Trophoblast cell (in vitro differentiated cells and primary cell): ENCODE data around the gene LRIG1.
"Not testable (repeated sequence)": the region's sequence is repeated elsewhere in the genome, so short reads cannot be mapped to it uniquely, and the experiment has no call there.

Source experiments
- DNase-seq, 2 donors: peaks; one replicate each; pipeline ENCODE4 v3.0.0-alpha.2; 2016
- H2AFZ ChIP-seq: 2 replicates; pipeline ENCODE4 v1.6.1; 2013; ENCODE audit warnings: low read length, moderate library complexity, mild to moderate bottlenecking; ENCODE audit not compliant: insufficient read depth, poor library complexity
- H2AK5ac ChIP-seq: 2 replicates; pipeline ENCODE4 v1.6.1; 2013; ENCODE audit warnings: mild to moderate bottlenecking, low read length
- H2BK120ac ChIP-seq: 2 replicates; pipeline ENCODE4 v1.6.1; 2013; ENCODE audit warnings: low read length, mild to moderate bottlenecking, moderate library complexity; ENCODE audit not compliant: insufficient read depth, poor library complexity
- H2BK12ac ChIP-seq: 2 replicates; pipeline ENCODE4 v1.6.1; 2013; ENCODE audit warnings: mild to moderate bottlenecking, low read length, moderate library complexity
- H2BK5ac ChIP-seq: 2 replicates; pipeline ENCODE4 v1.6.1; 2013; ENCODE audit warnings: low read length, low read depth, moderate library complexity, mild to moderate bottlenecking; ENCODE audit not compliant: poor library complexity
- H3K14ac ChIP-seq: 2 replicates; pipeline ENCODE4 v1.6.1; 2013; ENCODE audit warnings: mild to moderate bottlenecking, low read length
- H3K18ac ChIP-seq: 2 replicates; pipeline ENCODE4 v1.6.1; 2013; ENCODE audit warnings: mild to moderate bottlenecking, low read length
- H3K23ac ChIP-seq: 2 replicates; pipeline ENCODE4 v1.6.1; 2013; ENCODE audit warnings: low read length
- H3K27ac ChIP-seq: 2 replicates; pipeline ENCODE4 v1.5.1; 2013; ENCODE audit warnings: low read depth, mild to moderate bottlenecking, inconsistent platforms, low read length, moderate library complexity
- H3K27me3 ChIP-seq: 2 replicates; pipeline ENCODE4 v1.6.1; 2013; ENCODE audit warnings: inconsistent platforms, mild to moderate bottlenecking, low read length, moderate library complexity; ENCODE audit not compliant: insufficient read depth
- H3K36me3 ChIP-seq, 2 experiments: 1 replicate in 1 of 2; 2 replicates in 1 of 2; pipeline ENCODE4 v1.6.1; 2013; ENCODE audit warnings: low read length in 2 of 2, mild to moderate bottlenecking in 2 of 2, moderate library complexity in 1 of 2; ENCODE audit not compliant: insufficient read depth in 2 of 2, control insufficient read depth in 1 of 2
- H3K4ac ChIP-seq: 2 replicates; pipeline ENCODE4 v1.6.1; 2013; ENCODE audit warnings: low read depth, mild to moderate bottlenecking, low read length, moderate library complexity
- H3K4me1 ChIP-seq, 2 experiments: 1 replicate in 1 of 2; 2 replicates in 1 of 2; pipeline ENCODE4 v1.6.1; 2013; ENCODE audit warnings: low read length in 2 of 2, mild to moderate bottlenecking in 2 of 2, moderate library complexity in 1 of 2; ENCODE audit not compliant: insufficient read depth in 2 of 2, control insufficient read depth in 1 of 2
- H3K4me2 ChIP-seq: 2 replicates; pipeline ENCODE4 v1.6.1; 2013; ENCODE audit warnings: inconsistent platforms, mild to moderate bottlenecking, low read length, moderate library complexity
- H3K4me3 ChIP-seq: 2 replicates; pipeline ENCODE4 v1.5.1; 2013; ENCODE audit warnings: mild to moderate bottlenecking, low read depth, low read length, inconsistent platforms
- H3K79me1 ChIP-seq: one replicate; pipeline ENCODE4 v1.6.1; 2013; ENCODE audit warnings: low read length
- H3K79me2 ChIP-seq: 2 replicates; pipeline ENCODE4 v1.6.1; 2013; ENCODE audit warnings: low read length, mild to moderate bottlenecking; ENCODE audit not compliant: control insufficient read depth, insufficient read depth, poor library complexity
- H3K9ac ChIP-seq: 2 replicates; pipeline ENCODE4 v1.6.1; 2013; ENCODE audit warnings: mild to moderate bottlenecking, low read length
- H3K9me3 ChIP-seq: 2 replicates; pipeline ENCODE4 v1.6.1; 2013; ENCODE audit warnings: low read depth, mild to moderate bottlenecking, control low read depth, inconsistent platforms, low read length; ENCODE audit not compliant: insufficient read depth
- H4K12ac ChIP-seq: 2 replicates; pipeline ENCODE4 v1.6.1; 2013; ENCODE audit warnings: low read depth, mild to moderate bottlenecking, low read length, moderate library complexity
- H4K8ac ChIP-seq: 2 replicates; pipeline ENCODE4 v1.6.1; 2013; ENCODE audit warnings: low read depth, mild to moderate bottlenecking, low read length, moderate library complexity
- H4K91ac ChIP-seq: one replicate; pipeline ENCODE4 v1.6.1; 2013; ENCODE audit warnings: low read depth, mild to moderate bottlenecking, low read length, moderate library complexity
- WGBS: extraction: QIAGEN DNeasy Blood & Tissue Kit; methylation state at CpG from one replicate; pipeline ENCODE4 v1.1.7; 2013; ENCODE audit warnings: missing lambda C conversion rate; ENCODE audit not compliant: insufficient read length, insufficient coverage; ENCODE audit errors: extremely low coverage; 5-methylcytosine and 5-hydroxymethylcytosine counted together

Gene LRIG1

GRCh38 chr3:66421144-66421543 lies 79.7 kb downstream of the LRIG1 start:
- not testable (repeated sequence) for H2BK5ac ChIP-seq, H3K9me3 ChIP-seq, H3K18ac ChIP-seq, H2BK120ac ChIP-seq, H2AFZ ChIP-seq, H3K79me2 ChIP-seq, H3K9ac ChIP-seq, H2BK12ac ChIP-seq, H4K8ac ChIP-seq, H3K4ac ChIP-seq, H3K36me3 ChIP-seq, H3K4me2 ChIP-seq, H3K4me3 ChIP-seq, H3K27ac ChIP-seq, H3K27me3 ChIP-seq, H3K79me1 ChIP-seq, H3K14ac ChIP-seq, H4K91ac ChIP-seq, H3K4me1 ChIP-seq, H3K23ac ChIP-seq, H4K12ac ChIP-seq, H2AK5ac ChIP-seq, DNase-seq
- no CpG with 5 or more reads among the region's 3 CpGs for WGBS

- no peak for DNase-seq
- H3K4me3 ChIP-seq = no peak overlapping the region
- H3K4ac ChIP-seq = no peak overlapping the region
- H3K27ac ChIP-seq = no peak overlapping the region
- no peak overlapping the region for H2AFZ ChIP-seq
- H2BK12ac ChIP-seq = no peak overlapping the region
- no peak overlapping the region for H3K18ac ChIP-seq
- no peak overlapping the region for H2BK120ac ChIP-seq
- peaks cover 7% of the 10 kb centered on the region for H3K9me3 ChIP-seq
- H2BK5ac ChIP-seq = no peak overlapping the region
- H3K4me2 ChIP-seq = no peak overlapping the region
- peaks cover 3 to 9% of the 10 kb centered on the region in 2 experiments for H3K4me1 ChIP-seq
- no peak overlapping the region for H3K23ac ChIP-seq
- no peak overlapping the region for H4K12ac ChIP-seq
- H3K14ac ChIP-seq = no peak overlapping the region
- no peak overlapping the region for H4K8ac ChIP-seq
- no peak overlapping the region for H2AK5ac ChIP-seq
- no peak overlapping the region for H3K9ac ChIP-seq
- H4K91ac ChIP-seq = no peak overlapping the region
- no CpG with 5 or more reads among the region's 14 CpGs for WGBS
- no peaks in the 10 kb centered on the region for H3K79me1 ChIP-seq
- H3K79me2 ChIP-seq = no peaks in the 10 kb centered on the region
- H3K27me3 ChIP-seq = no peaks in the 10 kb centered on the region
- peaks cover 0 to 3% of the 10 kb centered on the region in 2 experiments for H3K36me3 ChIP-seq
Observed at GRCh38 chr3:66419036-66419435, 81.8 kb downstream of the LRIG1 start.

DNA sequence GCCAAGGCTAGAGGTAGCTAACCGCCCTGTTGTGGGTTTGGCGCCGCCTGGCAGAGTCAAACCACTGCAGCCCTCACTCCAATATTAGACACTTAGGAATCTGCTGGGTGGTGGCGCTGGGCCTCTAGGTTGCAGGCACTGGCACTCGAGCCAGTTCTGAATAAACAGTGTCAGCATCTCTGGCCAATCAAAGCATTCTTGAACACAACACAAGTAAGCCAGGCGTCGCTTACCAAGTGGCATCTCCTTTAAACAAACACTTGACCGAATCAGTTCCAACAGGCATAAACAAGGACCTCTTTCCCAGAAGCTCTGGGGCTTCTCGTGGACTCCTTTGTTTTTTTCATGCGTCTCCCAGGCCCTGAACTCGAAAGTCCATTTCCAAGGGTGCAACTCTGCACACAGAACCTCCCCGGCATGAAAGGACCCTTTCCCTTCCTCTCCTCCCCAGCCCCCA lies 82.3 kb downstream of the LRIG1 start:
- no peak overlapping the region for H2AK5ac ChIP-seq
- no peak overlapping the region for H3K23ac ChIP-seq
- H3K14ac ChIP-seq = no peak overlapping the region
- H3K27me3 ChIP-seq = no peaks in the 10 kb centered on the region
- no peak overlapping the region for H2BK120ac ChIP-seq
- WGBS = no CpG with 5 or more reads among the region's 12 CpGs
- peaks cover 7% of the 10 kb centered on the region for H3K9me3 ChIP-seq
- no peak overlapping the region for H3K4ac ChIP-seq
- no peak overlapping the region for H4K12ac ChIP-seq
- H3K4me2 ChIP-seq = no peak overlapping the region
- no peaks in the 10 kb centered on the region for H3K79me2 ChIP-seq
- H3K4me1 ChIP-seq = peaks cover 3 to 9% of the 10 kb centered on the region in 2 experiments
- no peak overlapping the region for H3K18ac ChIP-seq
- DNase-seq = no peak
- no peak overlapping the region for H2BK5ac ChIP-seq
- H3K9ac ChIP-seq = no peak overlapping the region
- H4K91ac ChIP-seq = no peak overlapping the region
- no peaks in the 10 kb centered on the region for H3K79me1 ChIP-seq
- H3K4me3 ChIP-seq = no peak overlapping the region
- H3K36me3 ChIP-seq = peaks cover 0 to 3% of the 10 kb centered on the region in 2 experiments
- H2AFZ ChIP-seq = no peak overlapping the region
- no peak overlapping the region for H2BK12ac ChIP-seq
- no peak overlapping the region for H4K8ac ChIP-seq
- no peak overlapping the region for H3K27ac ChIP-seq

- no peak overlapping the region for H3K14ac ChIP-seq
- no peak overlapping the region for H4K91ac ChIP-seq
- H2BK12ac ChIP-seq = no peak overlapping the region
- H3K4me1 ChIP-seq = peaks cover 3 to 9% of the 10 kb centered on the region in 2 experiments
- H3K79me1 ChIP-seq = no peaks in the 10 kb centered on the region
- H3K23ac ChIP-seq = no peak overlapping the region
- H3K9me3 ChIP-seq = peaks cover 7% of the 10 kb centered on the region
- no peak overlapping the region for H4K12ac ChIP-seq
- H4K8ac ChIP-seq = no peak overlapping the region
- H2BK120ac ChIP-seq = no peak overlapping the region
- H3K27me3 ChIP-seq = no peaks in the 10 kb centered on the region
- H2AK5ac ChIP-seq = no peak overlapping the region
- no peak overlapping the region for H3K4me2 ChIP-seq
- H3K18ac ChIP-seq = no peak overlapping the region
- DNase-seq = no peak
- WGBS = no CpG with 5 or more reads among the region's 14 CpGs
- H3K27ac ChIP-seq = no peak overlapping the region
- H2AFZ ChIP-seq = no peak overlapping the region
- no peaks in the 10 kb centered on the region for H3K79me2 ChIP-seq
- H2BK5ac ChIP-seq = no peak overlapping the region
- no peak overlapping the region for H3K4ac ChIP-seq
- H3K4me3 ChIP-seq = no peak overlapping the region
- H3K9ac ChIP-seq = no peak overlapping the region
- peaks cover 0 to under 1% of the 10 kb centered on the region in 2 experiments for H3K36me3 ChIP-seq
Observed at GRCh38 chr3:66416556-66417304, 84.1 kb downstream of the LRIG1 start.
